Liver (tissue), 9 donors: ENCODE results near the gene PPIA. TPM values are rescaled to one million over a fixed set of nuclear protein-coding genes. Genes with fewer than 3 reads are reported as not detected.

Experiments
- DNase-seq: peaks from one replicate; pipeline ENCODE4 v3.0.0-alpha.2; 2017; ENCODE audit warnings: low spot score
- H3K27ac ChIP-seq, 2 donors: one replicate each; pipeline ENCODE4 v1.7.0; 2013; ENCODE audit warnings: inconsistent platforms in 2 of 2, low read length in 2 of 2, control low read depth in 1 of 2, low read depth in 1 of 2, mild to moderate bottlenecking in 1 of 2
- H3K27me3 ChIP-seq, 4 donors: one replicate each; pipeline versions ENCODE4 v1.6.1 to v1.7.0; 2013; ENCODE audit warnings: low read length in 3 of 4, inconsistent platforms in 1 of 4, mild to moderate bottlenecking in 1 of 4, moderate library complexity in 1 of 4; ENCODE audit not compliant: control insufficient read depth in 4 of 4, insufficient read depth in 4 of 4
- H3K36me3 ChIP-seq, 4 donors: one replicate each; pipeline versions ENCODE4 v1.6.1 to v1.7.0; 2013; ENCODE audit warnings: low read length in 3 of 4, mild to moderate bottlenecking in 3 of 4, low read depth in 1 of 4, moderate library complexity in 1 of 4; ENCODE audit not compliant: control insufficient read depth in 4 of 4, insufficient read depth in 3 of 4
- H3K4me1 ChIP-seq, 4 donors: one replicate each; pipeline versions ENCODE4 v1.6.1 to v1.7.0; 2013; ENCODE audit warnings: low read length in 3 of 4, mild to moderate bottlenecking in 3 of 4, moderate library complexity in 1 of 4; ENCODE audit not compliant: control insufficient read depth in 4 of 4, insufficient read depth in 4 of 4
- H3K4me3 ChIP-seq, 3 donors: one replicate each; pipeline versions ENCODE4 v1.6.1 to v1.7.0; 2013; ENCODE audit warnings: low read length in 3 of 3, control low read depth in 1 of 3, low read depth in 1 of 3, mild to moderate bottlenecking in 1 of 3
- H3K9ac ChIP-seq, 2 donors: one replicate each; pipeline ENCODE4 v1.7.0; 2013; ENCODE audit warnings: low read length in 2 of 2, mild to moderate bottlenecking in 2 of 2, moderate library complexity in 2 of 2, control low read depth in 1 of 2, low read depth in 1 of 2
- H3K9me3 ChIP-seq, 4 donors: one replicate each; pipeline versions ENCODE4 v1.6.1 to v1.7.0; 2013; ENCODE audit warnings: low read length in 3 of 4; ENCODE audit not compliant: control insufficient read depth in 4 of 4
- GABPA ChIP-seq, 2 donors: IDR thresholded peaks in 1 of 2; conservative IDR thresholded peaks in 1 of 2; 2 replicates each; pipeline ENCODE4 v1.6.1; 2016; ENCODE audit warnings: antibody characterized with exemption in 2 of 2, mild to moderate bottlenecking in 1 of 2, moderate library complexity in 1 of 2
- HNF4G ChIP-seq: IDR thresholded peaks from 2 replicates; pipeline ENCODE4 v1.6.1; 2016; ENCODE audit warnings: antibody characterized with exemption
- JUND ChIP-seq, 2 donors: IDR thresholded peaks; 2 replicates each; pipeline ENCODE4 v1.6.1; 2016; ENCODE audit warnings: antibody characterized with exemption in 2 of 2
- NR2F2 ChIP-seq: IDR thresholded peaks from 2 replicates; pipeline ENCODE4 v1.6.1; 2016; ENCODE audit warnings: antibody characterized with exemption
- RXRA ChIP-seq, 2 donors: IDR thresholded peaks; 2 replicates each; pipeline ENCODE4 v1.6.1; 2017 to 2018; ENCODE audit warnings: antibody characterized with exemption in 2 of 2, mild to moderate bottlenecking in 1 of 2
- SP1 ChIP-seq: IDR thresholded peaks from 2 replicates; pipeline ENCODE4 v1.6.1; 2018; ENCODE audit warnings: antibody characterized with exemption, mild to moderate bottlenecking
- TAF1 ChIP-seq: conservative IDR thresholded peaks from 2 replicates; pipeline ENCODE4 v1.6.1; 2016; ENCODE audit warnings: antibody characterized with exemption, mild to moderate bottlenecking
- WGBS: extraction: QIAGEN DNeasy Blood & Tissue Kit; methylation state at CpG from one replicate; pipeline ENCODE4 v1.1.7; 2013; 5-methylcytosine and 5-hydroxymethylcytosine counted together
- polyA plus RNA-seq, 2 donors: library from polyadenylated mRNA; stranded (reverse) in 1 of 2; unstranded in 1 of 2; fragments of 200-250 nt in 1 of 2; fragments of >200 nt in 1 of 2; fragmentation: Nextera tagmentation in 1 of 2; extraction: Ambion mirVana in 1 of 2; gene quantifications; one replicate each; pipeline versions ENCODE4 v1.2.1 to v1.2.3, GENCODE V29; 2013 to 2015
- total RNA-seq, 2 donors: library from RNA; depleted of rRNA; stranded (reverse); fragments of >200 nt; gene quantifications; one replicate each; pipeline ENCODE4 v1.2.3, GENCODE V29; 2014
- TF ChIP-seq, protein P1 (sequence below): IDR thresholded peaks from 2 replicates; pipeline ENCODE4 v1.6.1; 2016; ENCODE audit warnings: antibody characterized with exemption
- TF ChIP-seq, protein P2 (sequence below): fragments of 150-350 bp; IDR thresholded peaks from 2 replicates; pipeline ENCODE4 v1.5.1; 2017; ENCODE audit warnings: improper control_type of control experiment, low read depth, low read length; ENCODE audit not compliant: missing input control
- TF ChIP-seq, protein P3 (sequence below): IDR thresholded peaks from 2 replicates; pipeline ENCODE4 v1.6.1; 2016; ENCODE audit warnings: antibody characterized with exemption, mild to moderate bottlenecking
- TF ChIP-seq, protein P4 (sequence below): IDR thresholded peaks from 2 replicates; pipeline ENCODE4 v1.6.1; 2016; ENCODE audit warnings: antibody characterized with exemption
- donor health status: healthy.
- donor health status: healthy.
- donor health status: healthy.
- donor health status: healthy.
- donor health status: healthy.

PPIA gene
- total and polyA plus RNA-seq, 4 donors = 834 to 1,873 (median 1,399) TPM

DNA sequence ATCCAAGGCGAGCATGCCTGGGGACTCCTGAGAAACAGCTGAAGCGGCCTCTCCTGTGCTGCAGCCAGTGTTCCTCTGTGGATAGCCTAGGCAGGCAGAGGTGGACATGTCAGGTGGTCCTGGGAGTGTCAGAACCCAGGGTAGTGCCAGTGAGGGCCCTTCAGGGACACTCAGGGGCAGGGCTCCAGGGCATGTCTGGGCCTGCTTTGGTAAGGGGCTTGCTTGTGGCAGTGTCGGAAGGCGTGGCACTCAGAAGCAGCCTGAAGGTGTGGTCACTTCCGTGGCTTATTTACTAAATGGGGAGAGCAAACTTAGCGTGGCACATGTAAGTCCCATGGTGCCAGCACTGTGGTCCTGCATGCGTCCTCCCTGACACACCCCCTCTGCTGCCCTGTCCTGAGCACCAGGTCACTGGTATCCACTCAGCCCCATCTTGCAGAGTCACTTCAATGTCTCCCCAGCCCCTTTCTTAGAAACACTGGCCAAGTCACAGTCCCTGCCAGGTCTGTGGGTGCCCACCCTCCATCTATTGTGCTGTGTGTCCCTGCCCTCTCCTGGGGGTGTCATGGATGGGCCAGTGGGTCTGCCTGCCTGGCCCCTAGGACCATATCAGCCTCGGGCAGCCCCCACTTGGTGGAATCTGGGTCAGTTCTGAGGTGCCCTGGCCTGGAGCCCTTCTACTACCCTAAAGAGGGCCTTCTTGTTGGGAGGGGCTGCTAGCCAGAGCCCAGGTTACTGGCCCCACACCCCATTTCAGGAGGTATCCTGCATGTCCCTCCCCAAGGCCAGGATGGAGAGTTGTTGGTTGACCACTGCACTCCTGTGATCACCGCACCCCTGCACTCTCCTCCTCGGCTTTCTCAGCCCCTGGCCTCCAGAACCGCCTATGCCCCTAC lies 41.4 kb upstream of the PPIA start:
- peaks cover 2 to 21% (median 6%) of the 10 kb centered on the region in 4 donors for H3K36me3 ChIP-seq
- H3K27me3 ChIP-seq = no peaks in the 10 kb centered on the region
- peaks cover 11 to 18% (median 15%) of the 10 kb centered on the region in 4 donors for H3K4me1 ChIP-seq
- no peak overlapping the region for H3K4me3 ChIP-seq
- no peak overlapping the region for H3K27ac ChIP-seq
- TF ChIP-seq, protein P1, sequence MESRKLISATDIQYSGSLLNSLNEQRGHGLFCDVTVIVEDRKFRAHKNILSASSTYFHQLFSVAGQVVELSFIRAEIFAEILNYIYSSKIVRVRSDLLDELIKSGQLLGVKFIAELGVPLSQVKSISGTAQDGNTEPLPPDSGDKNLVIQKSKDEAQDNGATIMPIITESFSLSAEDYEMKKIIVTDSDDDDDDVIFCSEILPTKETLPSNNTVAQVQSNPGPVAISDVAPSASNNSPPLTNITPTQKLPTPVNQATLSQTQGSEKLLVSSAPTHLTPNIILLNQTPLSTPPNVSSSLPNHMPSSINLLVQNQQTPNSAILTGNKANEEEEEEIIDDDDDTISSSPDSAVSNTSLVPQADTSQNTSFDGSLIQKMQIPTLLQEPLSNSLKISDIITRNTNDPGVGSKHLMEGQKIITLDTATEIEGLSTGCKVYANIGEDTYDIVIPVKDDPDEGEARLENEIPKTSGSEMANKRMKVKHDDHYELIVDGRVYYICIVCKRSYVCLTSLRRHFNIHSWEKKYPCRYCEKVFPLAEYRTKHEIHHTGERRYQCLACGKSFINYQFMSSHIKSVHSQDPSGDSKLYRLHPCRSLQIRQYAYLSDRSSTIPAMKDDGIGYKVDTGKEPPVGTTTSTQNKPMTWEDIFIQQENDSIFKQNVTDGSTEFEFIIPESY = no peak
- TF ChIP-seq, protein P2, sequence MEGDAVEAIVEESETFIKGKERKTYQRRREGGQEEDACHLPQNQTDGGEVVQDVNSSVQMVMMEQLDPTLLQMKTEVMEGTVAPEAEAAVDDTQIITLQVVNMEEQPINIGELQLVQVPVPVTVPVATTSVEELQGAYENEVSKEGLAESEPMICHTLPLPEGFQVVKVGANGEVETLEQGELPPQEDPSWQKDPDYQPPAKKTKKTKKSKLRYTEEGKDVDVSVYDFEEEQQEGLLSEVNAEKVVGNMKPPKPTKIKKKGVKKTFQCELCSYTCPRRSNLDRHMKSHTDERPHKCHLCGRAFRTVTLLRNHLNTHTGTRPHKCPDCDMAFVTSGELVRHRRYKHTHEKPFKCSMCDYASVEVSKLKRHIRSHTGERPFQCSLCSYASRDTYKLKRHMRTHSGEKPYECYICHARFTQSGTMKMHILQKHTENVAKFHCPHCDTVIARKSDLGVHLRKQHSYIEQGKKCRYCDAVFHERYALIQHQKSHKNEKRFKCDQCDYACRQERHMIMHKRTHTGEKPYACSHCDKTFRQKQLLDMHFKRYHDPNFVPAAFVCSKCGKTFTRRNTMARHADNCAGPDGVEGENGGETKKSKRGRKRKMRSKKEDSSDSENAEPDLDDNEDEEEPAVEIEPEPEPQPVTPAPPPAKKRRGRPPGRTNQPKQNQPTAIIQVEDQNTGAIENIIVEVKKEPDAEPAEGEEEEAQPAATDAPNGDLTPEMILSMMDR = no peak
- TF ChIP-seq TAF1 (no peak), GABPA (IDR thresholded peaks at IDR 0.05 in 1 of 2, conservative IDR thresholded peaks at IDR 0.05 in 1 of 2) (no peak), SP1 (no peak), HNF4G (no peak), JUND (IDR thresholded peaks at IDR 0.05) (no peak), RXRA (IDR thresholded peaks at IDR 0.05) (no peak), NR2F2 (no peak)
- TF ChIP-seq, protein P3, sequence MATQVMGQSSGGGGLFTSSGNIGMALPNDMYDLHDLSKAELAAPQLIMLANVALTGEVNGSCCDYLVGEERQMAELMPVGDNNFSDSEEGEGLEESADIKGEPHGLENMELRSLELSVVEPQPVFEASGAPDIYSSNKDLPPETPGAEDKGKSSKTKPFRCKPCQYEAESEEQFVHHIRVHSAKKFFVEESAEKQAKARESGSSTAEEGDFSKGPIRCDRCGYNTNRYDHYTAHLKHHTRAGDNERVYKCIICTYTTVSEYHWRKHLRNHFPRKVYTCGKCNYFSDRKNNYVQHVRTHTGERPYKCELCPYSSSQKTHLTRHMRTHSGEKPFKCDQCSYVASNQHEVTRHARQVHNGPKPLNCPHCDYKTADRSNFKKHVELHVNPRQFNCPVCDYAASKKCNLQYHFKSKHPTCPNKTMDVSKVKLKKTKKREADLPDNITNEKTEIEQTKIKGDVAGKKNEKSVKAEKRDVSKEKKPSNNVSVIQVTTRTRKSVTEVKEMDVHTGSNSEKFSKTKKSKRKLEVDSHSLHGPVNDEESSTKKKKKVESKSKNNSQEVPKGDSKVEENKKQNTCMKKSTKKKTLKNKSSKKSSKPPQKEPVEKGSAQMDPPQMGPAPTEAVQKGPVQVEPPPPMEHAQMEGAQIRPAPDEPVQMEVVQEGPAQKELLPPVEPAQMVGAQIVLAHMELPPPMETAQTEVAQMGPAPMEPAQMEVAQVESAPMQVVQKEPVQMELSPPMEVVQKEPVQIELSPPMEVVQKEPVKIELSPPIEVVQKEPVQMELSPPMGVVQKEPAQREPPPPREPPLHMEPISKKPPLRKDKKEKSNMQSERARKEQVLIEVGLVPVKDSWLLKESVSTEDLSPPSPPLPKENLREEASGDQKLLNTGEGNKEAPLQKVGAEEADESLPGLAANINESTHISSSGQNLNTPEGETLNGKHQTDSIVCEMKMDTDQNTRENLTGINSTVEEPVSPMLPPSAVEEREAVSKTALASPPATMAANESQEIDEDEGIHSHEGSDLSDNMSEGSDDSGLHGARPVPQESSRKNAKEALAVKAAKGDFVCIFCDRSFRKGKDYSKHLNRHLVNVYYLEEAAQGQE = no peak
- TF ChIP-seq, protein P4, sequence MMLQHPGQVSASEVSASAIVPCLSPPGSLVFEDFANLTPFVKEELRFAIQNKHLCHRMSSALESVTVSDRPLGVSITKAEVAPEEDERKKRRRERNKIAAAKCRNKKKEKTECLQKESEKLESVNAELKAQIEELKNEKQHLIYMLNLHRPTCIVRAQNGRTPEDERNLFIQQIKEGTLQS = no peak
- 92% methylated on average over 11 of the region's 11 CpGs for WGBS
- H3K9me3 ChIP-seq = no peaks in the 10 kb centered on the region
- no peak overlapping the region for H3K9ac ChIP-seq
- DNase-seq = no peak
